A549 (cell line): ENCODE results near the gene MCTP1.

Experiments used
- BCL3 ChIP-seq: fragments of >200 bp; sonication (Bioruptor Twin); formaldehyde crosslinking; IDR thresholded peaks from 3 replicates; pipeline ENCODE4 v1.6.1; 2016
- CBX8 ChIP-seq: fragments of 200-600 bp; sonication (generic); IDR thresholded peaks from 2 replicates; pipeline ENCODE4 v1.6.1; 2016
- ESRRA ChIP-seq: fragments of 150-350 bp; IDR thresholded peaks from 2 replicates; pipeline ENCODE4 v1.6.1; 2014; ENCODE audit warnings: mild to moderate bottlenecking, low read length, borderline replicate concordance
- HOXA7 ChIP-seq: fragments of 250-450 bp; sonication (Bioruptor Pico); IDR thresholded peaks from 2 replicates; pipeline ENCODE4 v1.5.0; 2020; ENCODE audit warnings: mild to moderate bottlenecking, moderate library complexity
- MAX ChIP-seq: IDR thresholded peaks from 2 replicates; pipeline ENCODE4 v1.6.1; 2012
- POLR2A ChIP-seq: IDR thresholded peaks from 2 replicates; pipeline ENCODE4 v1.6.1; 2012; ENCODE audit warnings: mild to moderate bottlenecking, low read length
- REST ChIP-seq: fragments of 200-600 bp; sonication (generic); IDR thresholded peaks from 2 replicates; pipeline ENCODE4 v1.6.1; 2016; ENCODE audit warnings: antibody characterized with exemption, mild to moderate bottlenecking, moderate library complexity
- SMC3 ChIP-seq: fragments of >200 bp; sonication (Bioruptor Twin); formaldehyde crosslinking; IDR thresholded peaks from 3 replicates; pipeline ENCODE4 v1.6.1; 2018; ENCODE audit warnings: inconsistent platforms
- SREBF2 ChIP-seq: fragments of 450-650 bp; IDR thresholded peaks from 2 replicates; pipeline ENCODE4 v1.6.1; 2014; ENCODE audit warnings: mild to moderate bottlenecking, moderate library complexity
- TF ChIP-seq, protein P1 (sequence below): fragments of >200 bp; sonication (Bioruptor Twin); formaldehyde crosslinking; IDR thresholded peaks from 3 replicates; pipeline ENCODE4 v1.5.1; 2016

DNA sequence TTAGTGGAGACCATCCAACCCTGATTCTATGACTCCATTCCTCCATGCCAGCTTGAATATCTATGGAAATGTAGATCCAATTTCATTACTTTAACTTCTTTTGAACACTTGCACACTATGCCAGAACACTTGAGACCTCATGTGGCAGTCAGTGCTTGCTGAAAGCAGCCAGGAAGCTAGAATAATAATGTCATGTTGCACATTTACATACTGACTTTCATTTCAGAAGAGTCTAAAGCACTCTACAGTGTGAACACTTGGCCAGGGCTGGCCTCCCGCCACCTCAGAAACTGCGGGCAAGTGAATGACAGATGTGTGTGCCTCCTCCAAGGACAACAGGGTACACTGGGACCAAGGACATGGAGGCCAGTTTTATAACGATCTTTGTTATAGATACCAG is 569.1 kb downstream of the MCTP1 start:
- TF ChIP-seq, protein P1, sequence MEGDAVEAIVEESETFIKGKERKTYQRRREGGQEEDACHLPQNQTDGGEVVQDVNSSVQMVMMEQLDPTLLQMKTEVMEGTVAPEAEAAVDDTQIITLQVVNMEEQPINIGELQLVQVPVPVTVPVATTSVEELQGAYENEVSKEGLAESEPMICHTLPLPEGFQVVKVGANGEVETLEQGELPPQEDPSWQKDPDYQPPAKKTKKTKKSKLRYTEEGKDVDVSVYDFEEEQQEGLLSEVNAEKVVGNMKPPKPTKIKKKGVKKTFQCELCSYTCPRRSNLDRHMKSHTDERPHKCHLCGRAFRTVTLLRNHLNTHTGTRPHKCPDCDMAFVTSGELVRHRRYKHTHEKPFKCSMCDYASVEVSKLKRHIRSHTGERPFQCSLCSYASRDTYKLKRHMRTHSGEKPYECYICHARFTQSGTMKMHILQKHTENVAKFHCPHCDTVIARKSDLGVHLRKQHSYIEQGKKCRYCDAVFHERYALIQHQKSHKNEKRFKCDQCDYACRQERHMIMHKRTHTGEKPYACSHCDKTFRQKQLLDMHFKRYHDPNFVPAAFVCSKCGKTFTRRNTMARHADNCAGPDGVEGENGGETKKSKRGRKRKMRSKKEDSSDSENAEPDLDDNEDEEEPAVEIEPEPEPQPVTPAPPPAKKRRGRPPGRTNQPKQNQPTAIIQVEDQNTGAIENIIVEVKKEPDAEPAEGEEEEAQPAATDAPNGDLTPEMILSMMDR: no peak
- TF ChIP-seq SREBF2 (no peak), CBX8 (no peak), POLR2A (no peak), HOXA7 (CRISPR knock-in tag) (no peak), MAX (no peak), BCL3 (no peak), SMC3 (no peak), ESRRA (no peak), REST (no peak)
